ENCODE measurements around the gene KCNK15. TPM values are rescaled to one million over a fixed set of nuclear protein-coding genes. Genes with fewer than 3 reads are reported as not detected.
A peak's percentile ranks its signal among the peaks of the same experiment; 100 is the strongest.

The KCNK15 gene
- total RNA-seq, 1 experiment from 2014 or later: 1.4 TPM

- Mint-ChIP-seq H3K36me3 (ENCODE audit: insufficient read depth, unreplicated experiment) (peaks cover 15% of the 10 kb centered on the region), H3K4me1 (ENCODE audit: insufficient read depth, unreplicated experiment) (peaks cover 34% of the 10 kb centered on the region), H3K4me3 (ENCODE audit: unreplicated experiment) (peak within 1 kb of the TSS; percentile 24), H3K9me3 (ENCODE audit: unreplicated experiment) (no peaks in the 10 kb centered on the region), H3K27ac (ENCODE audit: low read depth, unreplicated experiment) (peak within 1 kb of the TSS; percentile 73), H3K27me3 (ENCODE audit: insufficient read depth, unreplicated experiment) (no peaks in the 10 kb centered on the region)
- no TSS peak for BruUV-seq (replicated peaks)
- peak; percentile 94 for DNase-seq (ENCODE audit: unreplicated experiment)
- ChIA-PET CTCF (interaction anchor here (0.7 to 6.6 kb wide), 7 partner anchors 9 to 51 kb away, joined by 3 to 78 read pairs (median 4); no protein-coding TSS in a partner anchor), POLR2A (interaction anchor here (0.6 to 9.2 kb wide), 10 partner anchors 8 to 171 kb away, joined by 3 to 138 read pairs (median 4); partner anchors contain the start of gene YWHAB)
- intact Hi-C loops (cut with micrococcal nuclease): no loop called here
- TF ChIP-seq CTCF (IDR thresholded peaks at IDR 0.05; ENCODE audit: unreplicated experiment): no peak
These were observed 30.8 kb upstream of the KCNK15 start, which contains the start of gene CCN5 for GRCh38 chr20:44714701-44715498. TSS of gene CCN5 (plus strand) at chr20:44715369. CDS start at chr20:44715391, 22 bp downstream.

GRCh38 chr20:44715499-44716308, 30.0 kb upstream of the KCNK15 start:
- no peaks in the 10 kb centered on the region for H3K9me3 Mint-ChIP-seq (ENCODE audit: unreplicated experiment)
- intact Hi-C loops (cut with micrococcal nuclease): no loop called here
- peak overlapping the region; percentile 24 for H3K4me3 Mint-ChIP-seq (ENCODE audit: unreplicated experiment)
- peaks cover 21% of the 10 kb centered on the region for H3K36me3 Mint-ChIP-seq (ENCODE audit: insufficient read depth, unreplicated experiment)
- no peaks in the 10 kb centered on the region for H3K27me3 Mint-ChIP-seq (ENCODE audit: insufficient read depth, unreplicated experiment)
- CTCF ChIA-PET: interaction anchor here (0.7 to 6.6 kb wide), 5 partner anchors 8 to 31 kb away, joined by 3 to 78 read pairs (median 6); no protein-coding TSS in a partner anchor
- POLR2A ChIA-PET: interaction anchor here (0.6 to 9.2 kb wide), 5 partner anchors 9 to 170 kb away, joined by 3 to 138 read pairs (median 4); partner anchors contain the start of gene YWHAB
- no peak for TF ChIP-seq CTCF (IDR thresholded peaks at IDR 0.05; ENCODE audit: unreplicated experiment)
- DNase-seq (ENCODE audit: unreplicated experiment): no peak
- no TSS peak for BruUV-seq (replicated peaks)
- peak overlapping the region; percentile 73 for H3K27ac Mint-ChIP-seq (ENCODE audit: low read depth, unreplicated experiment)
- peaks cover 42% of the 10 kb centered on the region for H3K4me1 Mint-ChIP-seq (ENCODE audit: insufficient read depth, unreplicated experiment)

- Mint-ChIP-seq H3K9me3 (ENCODE audit: unreplicated experiment) (no peaks in the 10 kb centered on the region), H3K4me1 (ENCODE audit: insufficient read depth, unreplicated experiment) (peaks cover 50% of the 10 kb centered on the region), H3K27ac (ENCODE audit: low read depth, unreplicated experiment) (peak overlapping the region; percentile 73), H3K36me3 (ENCODE audit: insufficient read depth, unreplicated experiment) (peaks cover 24% of the 10 kb centered on the region), H3K27me3 (ENCODE audit: insufficient read depth, unreplicated experiment) (no peaks in the 10 kb centered on the region), H3K4me3 (ENCODE audit: unreplicated experiment) (peak overlapping the region; percentile 24)
- ChIA-PET POLR2A (interaction anchor here (0.5 to 9.2 kb wide), 6 partner anchors 10 to 1189 kb away, joined by 3 to 138 read pairs (median 3); partner anchors contain the start of gene SERINC3), CTCF (interaction anchor here (0.6 to 6.6 kb wide), 7 partner anchors 11 to 1277 kb away, joined by 3 to 78 read pairs (median 6); no protein-coding TSS in a partner anchor)
- intact Hi-C loops (cut with micrococcal nuclease): no loop called here
- no peak for TF ChIP-seq CTCF (IDR thresholded peaks at IDR 0.05; ENCODE audit: unreplicated experiment)
- BruUV-seq (replicated peaks): no TSS peak
- DNase-seq (ENCODE audit: unreplicated experiment): peak; percentile 44
These were observed 29.2 kb upstream of the KCNK15 start for GRCh38 chr20:44716309-44717106.

Measured in MCF 10A (cell line).